HepG2 (cell line): ENCODE measurements around the gene PRMT5. TPM values are rescaled to one million over a fixed set of nuclear protein-coding genes. Genes with fewer than 3 reads are reported as not detected.

ENCODE experiments used
- BCL3 ChIP-seq: sonication (generic); formaldehyde crosslinking; IDR thresholded peaks from 2 replicates; pipeline ENCODE4 v1.5.1; 2020; ENCODE audit warnings: mild to moderate bottlenecking, missing genetic modification reagents, moderate library complexity
- ELF4 ChIP-seq: sonication (generic); formaldehyde crosslinking; IDR thresholded peaks from 2 replicates; pipeline ENCODE4 v1.5.0; 2020; ENCODE audit warnings: missing genetic modification reagents, mild to moderate bottlenecking, moderate library complexity, borderline replicate concordance
- HBP1 ChIP-seq: IDR thresholded peaks from 2 replicates; pipeline ENCODE4 v1.6.1; 2016; ENCODE audit warnings: low read depth, control low read depth
- JDP2 ChIP-seq: sonication (generic); formaldehyde crosslinking; IDR thresholded peaks from 2 replicates; pipeline ENCODE4 v1.8.1; 2022; ENCODE audit warnings: missing genetic modification reagents, borderline replicate concordance
- NR2F6 ChIP-seq, 2 experiments: IDR thresholded peaks; 2 replicates each; pipeline ENCODE4 v1.6.1; 2016; ENCODE audit warnings: antibody characterized with exemption in 1 of 2, mild to moderate bottlenecking in 1 of 2
- PAF1 ChIP-seq: IDR thresholded peaks from 2 replicates; pipeline ENCODE4 v1.6.1; 2016; ENCODE audit warnings: missing genetic modification reagents, missing compliant biosample characterization
- RBM39 ChIP-seq: fragments of 200-400 bp; formaldehyde crosslinking; IDR thresholded peaks from one replicate; pipeline ENCODE4 v1.6.1; 2018; ENCODE audit warnings: antibody characterized with exemption, mild to moderate bottlenecking, low read depth, low read length; ENCODE audit not compliant: poor library complexity, severe bottlenecking
- RFXAP ChIP-seq: sonication (generic); formaldehyde crosslinking; IDR thresholded peaks from 2 replicates; pipeline ENCODE4 v1.4.0; 2020; ENCODE audit warnings: missing genetic modification reagents, borderline replicate concordance
- SSRP1 ChIP-seq: IDR thresholded peaks from 2 replicates; pipeline ENCODE4 v1.6.1; 2016; ENCODE audit warnings: control low read depth
- TAF15 ChIP-seq: fragments of 200-400 bp; formaldehyde crosslinking; IDR thresholded peaks from one replicate; pipeline ENCODE4 v1.6.1; 2018; ENCODE audit warnings: mild to moderate bottlenecking, low read depth, low read length; ENCODE audit not compliant: poor library complexity, severe bottlenecking
- ZFP37 ChIP-seq: sonication (generic); formaldehyde crosslinking; IDR thresholded peaks from 2 replicates; pipeline ENCODE4 v1.4.0; 2020; ENCODE audit warnings: missing genetic modification reagents, borderline replicate concordance
- ZNF138 ChIP-seq: sonication (generic); formaldehyde crosslinking; IDR thresholded peaks from 2 replicates; pipeline ENCODE4 v1.5.0; 2020; ENCODE audit warnings: mild to moderate bottlenecking, low read depth, missing genetic modification reagents
- ZNF577 ChIP-seq: sonication (generic); formaldehyde crosslinking; IDR thresholded peaks from 2 replicates; pipeline ENCODE4 v1.4.0; 2020; ENCODE audit warnings: mild to moderate bottlenecking, low read depth, missing genetic modification reagents, borderline replicate concordance
- ZNF616 ChIP-seq: sonication (generic); formaldehyde crosslinking; IDR thresholded peaks from 2 replicates; pipeline ENCODE4 v1.5.0; 2020; ENCODE audit warnings: low read depth, mild to moderate bottlenecking, missing genetic modification reagents
- ZNF674 ChIP-seq: sonication (generic); formaldehyde crosslinking; IDR thresholded peaks from 2 replicates; pipeline ENCODE4 v1.5.0; 2020; ENCODE audit warnings: low read depth, mild to moderate bottlenecking, missing genetic modification reagents
- ZNF850 ChIP-seq: sonication (generic); formaldehyde crosslinking; conservative IDR thresholded peaks from 2 replicates; pipeline ENCODE4 v1.9.0; 2021; ENCODE audit warnings: mild to moderate bottlenecking, missing genetic modification reagents
- ZNF878 ChIP-seq: sonication (generic); formaldehyde crosslinking; IDR thresholded peaks from 2 replicates; pipeline ENCODE4 v1.8.1; 2023; ENCODE audit warnings: mild to moderate bottlenecking, missing genetic modification reagents, moderate library complexity
- ZNF891 ChIP-seq: sonication (generic); formaldehyde crosslinking; IDR thresholded peaks from 2 replicates; pipeline ENCODE4 v1.5.0; 2020; ENCODE audit warnings: mild to moderate bottlenecking, missing genetic modification reagents
- ZSCAN30 ChIP-seq: sonication (generic); formaldehyde crosslinking; IDR thresholded peaks from 2 replicates; pipeline ENCODE4 v1.5.0; 2020; ENCODE audit warnings: mild to moderate bottlenecking, missing genetic modification reagents
- polyA plus RNA-seq, 8 experiments: library from polyadenylated mRNA; depleted of rRNA in 3 of 8; stranded (reverse) in 7 of 8; unstranded in 1 of 8; fragments of >200 nt; fragmentation: Illumina TruSeq in 4 of 8; extraction: Trizol in 4 of 8; gene quantifications; 2 replicates each; pipeline versions ENCODE4 v1.2.1 to v1.2.3, GENCODE V29; 2011 to 2016; ENCODE audit warnings: low read depth in 4 of 8, missing spikeins in 1 of 8, mixed read lengths in 1 of 8; ENCODE audit not compliant: insufficient read depth in 1 of 8
- total RNA-seq, 5 experiments: library from RNA; depleted of rRNA; stranded (reverse); fragments of >200 nt; fragmentation: Illumina TruSeq; extraction: Trizol; gene quantifications; 2 replicates each; pipeline ENCODE4 v1.2.3, GENCODE V29; 2016; ENCODE audit warnings: low read depth in 1 of 5
- TF ChIP-seq, protein P1 (sequence below): sonication (generic); formaldehyde crosslinking; IDR thresholded peaks from 2 replicates; pipeline ENCODE4 v1.4.0; 2020; ENCODE audit warnings: missing genetic modification reagents
- TF ChIP-seq, protein P2 (sequence below): sonication (generic); formaldehyde crosslinking; IDR thresholded peaks from 2 replicates; pipeline ENCODE4 v1.5.1; 2020; ENCODE audit warnings: missing genetic modification reagents, mild to moderate bottlenecking, borderline replicate concordance
- TF ChIP-seq, protein P3 (sequence below): sonication (generic); formaldehyde crosslinking; IDR thresholded peaks from 2 replicates; pipeline ENCODE4 v1.5.0; 2020; ENCODE audit warnings: mild to moderate bottlenecking, missing genetic modification reagents

PRMT5 gene
- total and polyA plus RNA-seq, 2 of the 13 experiments (the other 11 are each of a cell fraction or from before 2014, with no cell fraction given): 210 to 354 TPM

DNA sequence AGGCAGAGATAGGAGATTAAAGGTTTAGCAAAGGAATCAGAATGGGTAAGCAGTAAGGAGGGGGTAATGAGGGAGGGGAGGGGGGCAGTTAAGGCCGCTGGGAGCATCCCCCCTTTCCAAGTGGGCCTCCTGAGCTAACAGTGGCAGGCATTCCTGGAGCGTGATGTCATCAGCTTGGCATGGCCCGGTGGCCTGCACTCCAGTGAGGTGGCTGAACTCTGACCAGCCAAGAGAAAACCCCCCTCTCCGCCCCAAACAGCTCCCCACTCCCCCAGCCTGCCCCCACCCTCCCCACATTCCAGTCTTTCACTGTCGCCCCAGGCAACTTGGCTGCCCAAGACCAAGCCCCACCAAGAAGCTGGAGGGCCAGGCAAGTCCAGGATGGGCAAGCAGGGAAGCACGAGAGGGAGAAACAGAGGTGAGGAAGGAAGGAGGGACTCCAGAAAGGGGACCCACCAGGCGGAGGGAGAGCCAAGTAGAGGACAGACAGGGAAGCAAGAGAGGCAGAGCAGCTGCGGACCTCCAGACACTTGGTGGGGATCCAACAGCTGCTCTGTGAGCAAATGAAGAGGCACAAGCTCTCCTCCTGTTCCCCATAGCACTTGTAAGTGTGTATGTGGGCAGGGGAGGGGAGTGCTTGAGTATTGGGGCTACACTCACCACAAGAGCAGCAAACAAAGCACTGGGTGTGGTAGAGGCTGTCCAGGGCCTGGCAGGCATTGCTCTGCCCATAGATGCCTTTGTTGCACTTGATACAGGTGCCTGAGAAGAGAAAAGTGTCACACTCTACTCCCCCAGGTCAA is 48.7 kb upstream of the PRMT5 start (continued):
- TF ChIP-seq ZNF891 (no peak), ZNF577 (CRISPR knock-in tag) (no peak), BCL3 (CRISPR knock-in tag) (no peak; the same call in 1 of the 2 replicates), ZNF878 (CRISPR knock-in tag) (no peak), ZSCAN30 (CRISPR knock-in tag) (no peak), ZNF674 (no peak), RFXAP (CRISPR knock-in tag) (no peak), ZNF616 (CRISPR knock-in tag) (peak; percentile 62; the same call in 1 of the 2 replicates), RBM39 (peak; percentile 85), ELF4 (no peak), JDP2 (CRISPR knock-in tag) (no peak), NR2F6 (IDR thresholded peaks at IDR 0.05) (no peak), NR2F6 (CRISPR knock-in tag; IDR thresholded peaks at IDR 0.05) (peak; percentile 94), ZNF138 (CRISPR knock-in tag) (no peak), TAF15 (no peak), SSRP1 (CRISPR knock-in tag) (peak; percentile 33; the same call in 1 of the 2 replicates), HBP1 (CRISPR knock-in tag) (peak; percentile 86; the same call in 1 of the 2 replicates), ZNF850 (CRISPR knock-in tag) (no peak), ZFP37 (CRISPR knock-in tag) (no peak), PAF1 (CRISPR knock-in tag) (peak; percentile 83)
- TF ChIP-seq, protein P1, sequence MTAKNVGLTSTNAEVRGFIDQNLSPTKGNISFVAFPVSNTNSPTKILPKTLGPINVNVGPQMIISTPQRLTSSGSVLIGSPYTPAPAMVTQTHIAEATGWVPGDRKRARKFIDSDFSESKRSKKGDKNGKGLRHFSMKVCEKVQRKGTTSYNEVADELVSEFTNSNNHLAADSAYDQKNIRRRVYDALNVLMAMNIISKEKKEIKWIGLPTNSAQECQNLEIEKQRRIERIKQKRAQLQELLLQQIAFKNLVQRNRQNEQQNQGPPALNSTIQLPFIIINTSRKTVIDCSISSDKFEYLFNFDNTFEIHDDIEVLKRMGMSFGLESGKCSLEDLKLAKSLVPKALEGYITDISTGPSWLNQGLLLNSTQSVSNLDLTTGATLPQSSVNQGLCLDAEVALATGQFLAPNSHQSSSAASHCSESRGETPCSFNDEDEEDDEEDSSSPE (CRISPR knock-in tag): peak; percentile 60
- TF ChIP-seq, protein P2, sequence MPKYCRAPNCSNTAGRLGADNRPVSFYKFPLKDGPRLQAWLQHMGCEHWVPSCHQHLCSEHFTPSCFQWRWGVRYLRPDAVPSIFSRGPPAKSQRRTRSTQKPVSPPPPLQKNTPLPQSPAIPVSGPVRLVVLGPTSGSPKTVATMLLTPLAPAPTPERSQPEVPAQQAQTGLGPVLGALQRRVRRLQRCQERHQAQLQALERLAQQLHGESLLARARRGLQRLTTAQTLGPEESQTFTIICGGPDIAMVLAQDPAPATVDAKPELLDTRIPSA (CRISPR knock-in tag): no peak
- TF ChIP-seq, protein P3, sequence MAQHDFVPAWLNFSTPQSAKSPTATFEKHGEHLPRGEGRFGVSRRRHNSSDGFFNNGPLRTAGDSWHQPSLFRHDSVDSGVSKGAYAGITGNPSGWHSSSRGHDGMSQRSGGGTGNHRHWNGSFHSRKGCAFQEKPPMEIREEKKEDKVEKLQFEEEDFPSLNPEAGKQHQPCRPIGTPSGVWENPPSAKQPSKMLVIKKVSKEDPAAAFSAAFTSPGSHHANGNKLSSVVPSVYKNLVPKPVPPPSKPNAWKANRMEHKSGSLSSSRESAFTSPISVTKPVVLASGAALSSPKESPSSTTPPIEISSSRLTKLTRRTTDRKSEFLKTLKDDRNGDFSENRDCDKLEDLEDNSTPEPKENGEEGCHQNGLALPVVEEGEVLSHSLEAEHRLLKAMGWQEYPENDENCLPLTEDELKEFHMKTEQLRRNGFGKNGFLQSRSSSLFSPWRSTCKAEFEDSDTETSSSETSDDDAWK (CRISPR knock-in tag): no peak
